Measurements from ENCODE around the gene HAGHL.

Gene HAGHL

DNA sequence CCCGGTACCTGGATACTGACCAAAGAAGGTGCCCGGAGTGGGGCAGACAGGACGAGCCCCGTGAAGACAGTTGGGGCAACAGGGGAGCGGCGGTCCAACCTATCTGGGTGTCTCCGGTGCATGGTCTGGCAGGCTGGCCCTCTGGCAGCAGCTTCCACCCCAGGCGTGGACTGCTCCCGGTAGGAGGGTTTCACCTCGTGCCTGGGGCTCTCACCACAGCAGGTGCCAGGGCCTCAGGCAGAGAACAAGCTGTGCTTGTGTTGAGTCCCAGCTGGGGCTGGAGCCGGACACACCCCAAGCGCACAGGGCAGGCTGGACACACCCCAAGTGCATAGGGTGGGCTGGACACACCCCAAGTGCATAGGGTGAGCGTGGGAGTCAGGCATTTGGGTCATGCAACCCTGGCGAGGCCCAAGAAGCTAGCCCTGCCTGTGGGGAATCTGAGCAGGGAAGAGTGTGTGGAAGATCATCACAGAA lies 19.8 kb upstream of the HAGHL start:
- DNase-seq (ENCODE audit: low read depth) = no peak

DNA sequence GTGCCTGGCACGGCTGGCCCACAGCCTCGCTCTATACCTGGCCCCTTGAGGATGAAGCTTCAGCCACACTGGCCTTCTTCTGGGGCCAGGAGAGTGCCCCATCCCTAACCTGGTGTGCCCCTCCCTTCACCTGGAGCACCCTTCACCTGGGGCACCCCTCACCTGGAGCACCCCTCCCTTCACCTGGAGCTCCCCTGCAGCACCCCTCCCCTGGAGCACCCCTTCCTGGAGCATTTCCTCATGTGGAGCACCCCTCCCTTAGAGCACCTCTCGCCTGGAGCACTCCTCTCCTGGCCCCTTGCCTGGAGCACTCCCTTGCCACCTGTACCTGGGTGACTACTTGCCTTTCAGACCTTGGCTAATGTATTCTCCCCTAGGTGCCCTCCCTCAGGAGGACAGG lies 18.9 kb upstream of the HAGHL start:
- DNase-seq (ENCODE audit: low read depth) = no peak

DNA sequence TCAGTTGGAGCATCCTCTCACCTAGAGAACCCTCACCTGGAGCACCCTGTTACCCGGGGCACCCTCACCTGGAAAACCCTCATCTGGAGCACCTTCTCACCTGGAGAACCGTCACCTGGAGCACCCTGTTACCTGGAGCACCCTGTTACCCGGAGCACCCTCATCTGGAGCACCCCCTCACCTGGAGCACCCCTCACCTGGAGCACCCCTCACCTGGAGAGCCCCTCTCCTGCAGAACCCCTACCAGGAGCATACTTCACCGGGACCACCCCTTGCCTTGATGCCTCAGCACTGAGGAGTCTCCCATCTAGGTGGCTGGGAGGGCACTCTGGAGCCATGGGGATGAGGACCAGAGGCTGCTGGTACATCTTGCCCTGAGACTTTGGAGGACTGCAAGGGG lies 17.9 kb upstream of the HAGHL start:
- no peak for DNase-seq (ENCODE audit: low read depth)

DNA sequence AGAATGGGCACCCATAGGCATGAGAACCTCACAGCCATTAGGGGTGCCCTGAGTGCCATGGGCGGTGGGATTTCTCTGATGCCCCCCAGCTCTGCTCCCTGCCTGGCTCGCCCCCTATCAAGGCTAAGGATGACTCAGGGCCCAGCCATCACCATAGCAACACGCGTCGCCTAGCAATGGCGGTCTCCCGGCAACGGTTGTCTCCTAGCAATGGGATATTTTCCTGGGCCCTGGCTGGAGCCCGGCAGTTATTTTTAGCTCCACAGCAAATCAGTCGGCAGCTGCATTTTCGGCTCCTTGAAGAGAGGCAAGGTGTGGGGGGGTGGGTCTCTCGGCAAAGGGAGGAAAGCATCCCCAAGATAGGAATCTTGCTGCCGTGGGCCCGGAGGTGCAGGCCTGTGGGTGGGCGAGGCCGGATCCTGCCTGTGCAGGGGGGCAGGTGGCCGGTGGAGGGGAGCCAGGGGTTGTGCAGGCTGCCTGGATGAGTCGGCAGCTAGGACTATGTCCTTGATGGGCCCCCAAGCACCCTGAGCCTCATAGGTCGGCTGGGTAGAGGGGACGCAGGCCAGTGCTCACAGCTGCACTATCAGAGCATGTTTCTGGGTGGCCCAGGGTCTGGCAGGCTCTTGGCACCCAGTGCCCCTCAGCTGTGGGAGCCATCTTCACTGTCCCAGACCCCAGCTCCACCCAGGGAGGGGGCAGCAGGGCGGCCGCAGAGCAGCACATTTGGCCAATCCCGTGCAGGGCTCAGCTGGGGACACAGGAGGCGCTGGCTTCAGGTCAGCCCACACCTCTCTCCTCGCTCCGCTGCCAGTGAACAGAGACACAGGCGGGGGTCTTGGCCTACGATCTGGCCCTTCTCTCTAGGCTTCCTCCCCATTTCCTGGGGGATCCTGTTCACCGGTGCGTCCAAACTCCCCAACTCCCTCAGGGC lies 17.1 kb upstream of the HAGHL start:
- peak; percentile 93 for DNase-seq (ENCODE audit: low read depth)

DNA sequence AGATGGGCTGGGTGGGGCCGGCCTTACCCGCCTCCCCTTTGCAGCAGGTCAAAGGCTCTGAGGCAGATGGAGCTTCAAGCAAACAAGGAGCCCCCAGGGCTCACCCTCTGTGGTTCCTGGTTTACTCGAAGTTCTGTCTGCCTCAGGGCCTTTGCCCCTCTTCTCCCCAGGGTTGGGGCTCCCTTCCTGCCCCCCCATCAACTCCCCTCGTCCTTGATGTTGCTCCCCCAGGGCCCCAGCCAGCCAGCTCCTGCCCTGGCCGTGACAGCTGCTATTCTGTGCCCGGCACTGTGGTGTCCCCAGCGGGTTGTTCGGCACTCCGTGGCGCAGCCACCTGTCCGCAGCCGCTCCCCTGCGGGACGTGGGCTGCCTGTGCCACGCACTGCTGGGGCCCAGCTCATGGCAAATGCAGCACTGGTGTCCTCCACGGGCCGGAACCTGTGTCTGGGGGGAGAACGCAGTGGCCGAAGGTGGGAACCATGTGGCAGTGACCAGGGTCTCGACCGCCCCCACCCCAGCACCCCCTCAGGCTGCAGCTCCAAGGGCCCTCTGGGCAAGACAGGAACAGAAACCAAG lies 16.3 kb upstream of the HAGHL start:
- no peak for DNase-seq (ENCODE audit: low read depth)

DNA sequence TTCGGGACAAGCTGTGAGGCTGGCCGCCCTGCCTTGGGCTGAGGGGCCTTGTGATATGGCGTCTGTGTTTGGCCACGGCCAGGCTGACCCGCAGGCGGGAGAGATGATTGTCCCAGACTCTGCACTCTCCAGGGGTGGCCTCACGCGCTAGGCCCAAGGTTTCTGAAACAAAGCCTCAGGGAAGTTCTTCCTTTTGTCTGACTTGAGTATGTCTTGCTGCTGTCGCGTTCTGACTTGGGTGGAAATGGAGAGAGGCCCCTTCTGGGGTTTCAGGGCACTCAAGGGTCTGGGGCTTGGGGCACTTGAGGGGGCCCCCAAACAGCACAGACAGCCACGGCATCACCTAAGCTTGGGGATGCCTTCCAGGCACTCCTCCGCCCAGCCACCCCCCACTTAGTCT lies 15.8 kb upstream of the HAGHL start:
- no peak for DNase-seq (ENCODE audit: low read depth)

DNA sequence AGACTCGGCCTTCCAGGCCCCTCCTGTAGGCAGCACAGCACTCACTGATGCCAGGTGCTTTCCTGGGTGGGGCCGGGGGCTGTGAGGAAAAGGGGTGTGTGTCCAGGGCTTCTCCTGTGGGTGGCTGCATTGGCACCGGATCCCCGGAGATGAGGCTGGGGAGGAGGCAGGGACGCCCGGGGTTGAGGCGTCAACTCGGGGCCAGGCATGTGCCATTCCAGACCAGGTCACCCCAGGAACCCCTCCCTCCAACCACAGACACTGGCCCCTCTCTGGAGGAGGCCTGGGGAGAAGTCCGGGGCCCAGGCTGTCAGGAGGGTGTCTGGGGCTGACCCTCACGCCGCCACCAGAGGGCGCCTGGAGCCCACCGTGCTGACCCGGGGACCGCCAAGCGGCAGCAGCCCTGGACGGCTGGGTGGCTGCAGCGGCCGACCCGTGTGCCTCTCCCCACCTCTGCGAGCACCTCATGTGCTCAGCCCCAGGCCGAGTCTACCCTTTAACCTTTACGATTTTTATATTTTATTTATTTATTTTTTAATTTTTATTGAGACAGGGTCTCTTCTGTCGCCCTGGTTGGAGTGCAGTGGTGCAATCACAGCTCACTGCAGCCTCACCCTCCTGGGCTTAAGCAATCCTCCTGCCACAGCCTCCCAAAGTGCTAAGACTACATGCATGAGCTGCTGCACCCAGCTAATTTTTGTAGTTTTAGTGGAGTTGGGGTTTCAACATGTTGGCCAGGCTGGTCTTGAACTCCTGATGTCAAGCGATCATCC lies 15.2 kb upstream of the HAGHL start:
- peak; percentile 73 for DNase-seq (ENCODE audit: low read depth)

DNA sequence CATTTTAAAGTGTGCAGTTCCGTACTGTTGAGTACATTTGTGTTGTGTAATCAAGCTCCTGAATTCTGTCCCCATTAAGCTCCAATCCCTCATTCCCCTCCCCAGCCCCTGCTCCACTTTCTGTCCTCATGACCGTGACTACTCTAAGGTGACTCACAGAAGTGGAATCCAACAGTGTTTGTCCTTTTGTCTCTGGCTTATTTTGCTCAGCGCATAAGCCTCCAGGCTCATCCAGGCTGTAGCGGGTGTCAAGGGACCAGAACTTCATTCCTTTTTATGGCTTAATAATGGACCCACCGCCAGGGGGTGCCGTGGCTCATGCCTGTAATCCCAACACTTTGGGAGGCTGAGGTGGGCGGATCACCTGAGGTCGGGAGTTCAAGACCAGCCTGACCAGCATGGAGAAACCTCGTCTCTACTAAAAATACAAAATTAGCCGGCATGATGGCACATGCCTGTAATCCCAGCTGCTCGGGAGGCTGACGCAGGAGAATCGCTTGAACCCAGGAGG lies 14.1 kb upstream of the HAGHL start:
- peak; percentile 99 for DNase-seq (ENCODE audit: low read depth)

DNA sequence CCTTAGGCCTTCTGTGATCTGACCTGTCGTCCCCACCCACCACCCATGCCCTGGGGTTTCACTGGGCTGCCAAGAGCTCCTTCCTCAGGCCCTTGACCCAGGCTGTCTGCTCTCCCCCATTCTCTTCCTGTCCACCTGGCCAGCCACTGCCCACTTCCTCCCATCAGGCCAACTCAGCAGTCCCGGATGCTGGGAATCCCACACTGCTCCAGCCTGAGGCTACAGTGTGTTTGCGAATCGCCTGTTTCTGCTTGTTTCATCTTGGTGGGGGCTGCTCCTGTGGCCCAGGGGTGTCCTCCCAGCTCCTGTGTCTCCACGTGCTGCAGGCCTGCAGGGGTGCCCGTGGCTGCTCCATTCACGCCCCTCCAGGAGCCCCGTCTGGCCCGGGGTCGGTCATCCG lies 12.8 kb upstream of the HAGHL start:
- peak; percentile 55 for DNase-seq (ENCODE audit: low read depth)

DNA sequence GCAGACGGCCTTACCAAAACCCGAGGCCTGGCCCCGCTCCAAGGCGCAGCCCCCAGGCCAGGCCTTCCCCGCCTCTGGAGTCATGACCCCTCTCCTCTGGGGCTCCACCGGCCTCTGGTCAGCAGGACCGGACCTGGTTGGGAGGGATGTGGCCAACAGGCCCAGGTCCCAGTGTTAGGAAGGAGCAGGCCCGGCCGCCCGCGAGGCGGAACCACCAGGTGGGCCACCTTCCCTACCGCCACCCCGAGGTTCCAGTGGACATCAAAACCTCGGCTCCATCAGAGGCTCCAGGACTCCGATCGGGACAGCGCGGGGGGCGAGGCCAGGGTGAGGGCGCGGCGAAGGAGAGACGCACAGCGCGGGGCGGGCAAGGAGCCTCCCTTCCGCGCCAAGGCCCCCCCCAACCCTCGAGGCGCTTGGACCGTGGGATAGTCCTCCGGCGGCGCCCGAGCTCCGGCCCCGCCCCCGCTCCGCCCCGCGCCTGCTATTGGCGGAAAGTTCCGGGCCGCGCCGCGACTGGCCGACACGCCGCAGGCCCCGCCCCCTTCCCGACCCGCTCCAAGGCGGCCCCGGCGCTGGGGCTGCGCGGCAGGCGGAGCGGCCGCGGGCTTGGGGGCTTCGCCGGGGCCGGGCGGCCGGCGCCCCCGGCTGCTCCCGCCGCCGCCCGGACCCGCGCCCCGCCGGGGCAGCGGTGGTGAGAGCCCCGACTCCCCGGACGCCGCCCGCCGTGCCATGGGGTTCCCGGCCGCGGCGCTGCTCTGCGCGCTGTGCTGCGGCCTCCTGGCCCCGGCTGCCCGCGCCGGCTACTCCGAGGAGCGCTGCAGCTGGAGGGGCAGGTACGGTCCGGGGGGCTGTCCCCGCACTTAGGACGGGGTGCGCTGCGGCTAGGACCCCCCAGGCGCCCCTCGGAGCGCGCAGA lies 12.1 kb upstream of the HAGHL start, which contains the start of gene METRN:
TSS of gene METRN (plus strand) at position 561 of the 919 bp plus-strand sequence. CDS start at position 733, 172 bp downstream.
- peak; percentile 91 for DNase-seq (ENCODE audit: low read depth)

DNA sequence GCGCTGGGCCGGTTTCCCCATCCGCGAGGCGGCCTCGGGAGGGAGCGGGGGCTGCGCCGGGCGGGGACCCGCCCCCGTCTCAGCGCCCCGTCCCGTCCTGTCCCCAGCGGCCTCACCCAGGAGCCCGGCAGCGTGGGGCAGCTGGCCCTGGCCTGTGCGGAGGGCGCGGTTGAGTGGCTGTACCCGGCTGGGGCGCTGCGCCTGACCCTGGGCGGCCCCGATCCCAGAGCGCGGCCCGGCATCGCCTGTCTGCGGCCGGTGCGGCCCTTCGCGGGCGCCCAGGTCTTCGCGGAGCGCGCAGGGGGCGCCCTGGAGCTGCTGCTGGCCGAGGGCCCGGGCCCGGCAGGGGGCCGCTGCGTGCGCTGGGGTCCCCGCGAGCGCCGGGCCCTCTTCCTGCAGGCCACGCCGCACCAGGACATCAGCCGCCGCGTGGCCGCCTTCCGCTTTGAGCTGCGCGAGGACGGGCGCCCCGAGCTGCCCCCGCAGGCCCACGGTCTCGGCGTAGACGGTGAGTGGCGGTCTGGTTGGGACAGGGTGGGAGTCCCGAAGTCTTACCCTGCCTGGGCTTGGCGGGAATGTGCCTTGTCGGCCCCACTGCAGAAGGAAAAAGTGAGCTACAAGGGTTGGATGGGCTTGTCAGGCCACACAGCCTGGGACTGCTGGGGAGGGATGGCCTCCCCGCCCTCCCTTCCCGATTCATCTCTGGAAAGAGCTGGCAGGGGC lies 11.3 kb upstream of the HAGHL start:
- DNase-seq (ENCODE audit: low read depth) = peak; percentile 43

DNA sequence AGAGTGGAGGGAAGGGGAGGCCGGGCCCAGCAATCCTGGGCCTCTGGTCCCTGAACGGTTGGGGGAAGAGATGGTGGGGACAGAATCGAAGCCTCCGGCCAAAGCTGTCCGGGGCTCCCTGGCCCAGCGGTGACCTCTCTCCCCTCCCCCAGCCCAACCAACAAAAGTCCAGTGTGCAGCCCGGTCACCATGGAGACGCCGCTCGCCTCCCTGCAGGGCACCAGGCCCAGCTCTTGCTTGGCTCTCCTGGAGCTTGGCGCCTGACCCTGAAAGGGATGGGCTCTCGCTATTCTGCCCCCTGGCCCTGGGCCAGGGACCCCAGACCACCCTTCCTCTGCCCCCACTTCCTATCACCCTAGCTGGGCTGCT lies 10.7 kb upstream of the HAGHL start:
- peak; percentile 75 for DNase-seq (ENCODE audit: low read depth)

DNA sequence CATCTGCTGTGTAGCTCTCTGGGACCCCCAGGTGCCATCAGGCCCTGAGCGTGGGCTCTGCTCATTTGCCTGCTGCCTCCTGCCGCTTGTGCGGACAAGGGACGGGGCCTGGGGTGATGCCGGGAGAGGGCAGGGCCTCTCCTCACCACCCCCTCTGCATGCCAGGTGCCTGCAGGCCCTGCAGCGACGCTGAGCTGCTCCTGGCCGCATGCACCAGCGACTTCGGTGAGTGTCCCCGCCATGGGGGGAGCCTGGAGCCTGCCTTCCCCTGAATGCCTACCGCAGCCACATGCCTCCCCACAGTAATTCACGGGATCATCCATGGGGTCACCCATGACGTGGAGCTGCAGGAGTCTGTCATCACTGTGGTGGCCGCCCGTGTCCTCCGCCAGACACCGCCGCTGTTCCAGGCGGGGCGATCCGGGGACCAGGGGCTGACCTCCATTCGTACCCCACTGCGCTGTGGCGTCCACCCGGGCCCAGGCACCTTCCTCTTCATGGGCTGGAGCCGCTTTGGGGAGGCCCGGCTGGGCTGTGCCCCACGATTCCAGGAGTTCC lies 10.1 kb upstream of the HAGHL start:
- DNase-seq (ENCODE audit: low read depth) = no peak

DNA sequence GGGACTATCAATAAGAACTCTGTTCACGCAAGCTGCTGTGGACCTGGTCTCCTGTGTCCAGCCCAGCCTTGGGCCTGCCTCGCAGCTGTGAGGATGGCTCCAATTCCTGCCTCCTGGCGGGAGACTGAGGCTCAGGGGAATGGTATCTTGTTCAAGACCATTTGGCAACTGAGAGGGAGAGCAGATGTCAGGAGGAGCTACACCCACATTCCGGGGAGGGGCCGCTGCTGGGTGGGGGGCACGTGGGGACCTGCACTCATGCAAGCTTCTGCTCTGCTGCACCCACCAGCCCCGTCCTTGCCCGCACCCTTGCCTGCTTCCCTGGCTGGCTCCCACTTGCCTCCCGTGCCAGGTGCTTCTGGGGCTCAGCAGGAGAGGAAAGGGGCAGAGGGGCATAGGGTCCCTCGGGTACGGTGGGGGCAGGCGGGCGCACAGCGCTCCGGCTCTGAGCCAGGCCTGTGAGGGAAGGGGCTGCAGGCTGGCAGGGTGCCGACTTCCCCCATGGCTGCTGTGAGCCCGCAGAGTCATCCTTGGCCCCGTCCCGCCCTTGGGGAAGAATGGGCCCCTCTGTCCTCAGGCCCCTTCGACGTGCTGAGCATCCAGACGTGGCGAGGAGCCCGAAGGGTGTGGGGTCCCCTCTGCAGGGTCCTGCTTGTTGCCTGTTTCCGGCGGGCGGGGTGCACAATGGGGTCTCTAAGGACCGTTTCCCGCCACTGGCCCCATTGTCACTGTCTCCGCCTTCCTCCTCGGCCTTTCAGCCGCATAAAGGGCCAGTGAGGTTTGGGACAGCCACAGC lies 9.3 kb upstream of the HAGHL start:
- no peak for DNase-seq (ENCODE audit: low read depth)

DNA sequence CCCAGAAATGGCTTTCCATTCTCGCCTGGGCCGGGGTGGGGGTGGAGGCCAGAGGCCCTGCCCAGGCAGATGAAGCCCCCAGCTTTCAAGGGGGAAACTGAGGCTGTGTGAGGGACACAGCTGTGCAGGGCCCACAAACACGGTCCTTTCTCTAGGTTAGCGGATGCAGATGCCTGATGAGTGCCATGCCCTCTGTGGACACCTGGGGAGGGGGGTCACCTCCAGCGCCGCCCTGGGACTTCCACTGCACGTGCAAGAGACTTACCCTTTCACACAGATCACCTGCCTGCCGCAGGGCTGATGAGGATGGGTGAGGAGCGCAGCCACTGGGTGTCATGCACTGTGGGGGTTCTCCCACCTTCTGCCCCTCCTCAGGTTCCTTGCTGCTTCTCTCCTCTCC lies 8.5 kb upstream of the HAGHL start:
- DNase-seq (ENCODE audit: low read depth) = no peak

DNA sequence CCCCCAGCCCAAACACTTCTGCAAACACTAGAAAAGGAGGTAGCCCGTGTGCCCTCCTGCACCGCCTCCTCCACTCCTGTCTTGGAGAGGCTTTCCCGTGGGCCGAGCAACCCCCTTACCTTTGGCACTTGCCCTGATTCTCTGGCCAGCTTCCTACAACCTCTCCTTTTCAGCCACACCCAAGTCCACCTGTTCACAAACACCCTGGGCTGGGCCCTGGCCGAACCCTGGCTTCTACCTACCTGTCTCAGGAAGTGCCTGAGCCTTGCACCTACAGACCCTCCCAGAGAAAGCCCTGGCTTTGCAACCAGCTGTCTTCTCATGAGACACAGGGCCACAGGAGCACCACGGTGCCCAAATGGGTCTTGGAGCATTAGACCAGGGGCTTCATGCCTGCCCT lies 8.0 kb upstream of the HAGHL start:
- no peak for DNase-seq (ENCODE audit: low read depth)

DNA sequence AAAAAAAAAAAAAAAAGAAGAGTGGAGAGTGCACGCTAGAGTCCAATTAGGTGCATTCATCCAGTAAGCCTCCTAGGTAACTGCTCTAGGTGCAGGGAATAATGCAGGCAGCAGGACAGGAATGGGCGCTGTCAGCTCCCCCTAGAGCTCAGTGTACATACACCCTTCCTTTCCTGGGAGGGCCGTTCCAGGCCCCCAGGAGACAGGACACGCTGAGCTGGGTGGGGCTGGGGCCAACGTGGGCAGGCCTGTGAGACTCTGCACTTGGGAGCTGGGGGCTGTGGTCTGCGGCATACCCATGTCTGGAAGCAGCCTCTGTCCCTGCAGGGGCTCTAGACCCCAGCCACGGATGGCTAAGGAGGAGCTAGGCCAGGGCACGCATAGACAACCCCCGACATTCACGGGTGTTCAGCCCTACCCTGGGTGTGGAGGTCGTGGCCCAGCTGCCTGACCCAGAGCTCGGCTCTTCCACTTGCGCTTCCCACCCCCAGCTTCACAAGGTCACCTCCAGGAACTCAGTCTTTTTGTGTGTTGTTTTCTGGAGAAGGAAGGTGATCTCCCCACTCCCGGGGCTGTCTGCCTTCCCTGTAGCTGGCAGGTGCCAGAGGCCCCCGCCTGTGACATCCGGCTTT lies 7.0 kb upstream of the HAGHL start:
- DNase-seq (ENCODE audit: low read depth) = peak; percentile 33

DNA sequence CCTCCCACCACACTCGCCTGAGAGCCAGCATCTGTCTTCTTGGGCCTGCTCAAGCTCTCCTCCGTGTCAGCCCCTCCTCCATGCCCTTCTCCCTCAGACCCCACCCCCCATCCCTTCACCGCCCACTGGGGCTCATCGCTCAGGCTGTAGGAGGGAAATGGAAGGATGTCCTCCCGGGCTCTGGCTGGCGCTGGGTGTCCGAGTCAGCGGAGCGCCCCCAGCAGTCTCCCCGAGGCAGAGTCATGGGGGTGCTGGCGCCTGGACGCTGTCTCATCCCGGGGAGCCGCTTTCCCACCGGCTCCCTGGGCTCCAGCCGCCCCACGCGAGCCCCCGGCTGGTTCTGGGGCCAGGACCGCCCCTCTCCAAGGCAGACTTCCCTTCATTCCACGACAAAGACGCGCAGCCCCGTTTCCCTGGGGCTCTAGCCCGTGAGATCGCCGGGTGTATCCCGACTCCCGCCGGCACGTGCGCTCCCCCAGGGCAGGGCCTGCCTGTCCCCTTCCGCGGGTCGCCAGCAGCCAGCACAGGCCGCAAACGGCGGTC lies 6.4 kb upstream of the HAGHL start:
- DNase-seq (ENCODE audit: low read depth) = peak; percentile 86

Data from EH (cell line).